Nephron (organoid): ENCODE data around the gene RNF44.

Source experiments
- H3K27ac Mint-ChIP-seq, 3 experiments: 2 replicates each; pipeline ENCODE4 v1.8.0; 2020; ENCODE audit warnings: mixed read lengths in 3 of 3, mild to moderate bottlenecking in 2 of 3, moderate library complexity in 1 of 3
- H3K27me3 Mint-ChIP-seq: 2 replicates; pipeline ENCODE4 v1.8.0; 2021; ENCODE audit warnings: low read depth, mild to moderate bottlenecking, moderate library complexity, mixed read lengths
- H3K36me3 Mint-ChIP-seq: 2 replicates; pipeline ENCODE4 v1.8.0; 2020; ENCODE audit warnings: low read depth, mixed read lengths
- H3K4me1 Mint-ChIP-seq: 2 replicates; pipeline ENCODE4 v1.8.0; 2020; ENCODE audit warnings: mixed read lengths
- H3K4me3 Mint-ChIP-seq, 3 experiments: 2 replicates each; pipeline ENCODE4 v1.8.0; 2020; ENCODE audit warnings: mild to moderate bottlenecking in 3 of 3, mixed read lengths in 3 of 3, moderate library complexity in 2 of 3
- H3K9me3 Mint-ChIP-seq: 2 replicates; pipeline ENCODE4 v1.8.0; 2020; ENCODE audit warnings: mixed read lengths
- CTCF ChIP-seq, 3 experiments: fragments of 200-600 bp; sonication (generic); IDR thresholded peaks; one replicate each; pipeline ENCODE4 v1.5.0; 2021; ENCODE audit warnings: antibody characterized with exemption in 3 of 3; ENCODE audit not compliant: unreplicated experiment in 3 of 3

The RNF44 gene

GRCh38 chr5:176508603-176509002 is 28.6 kb downstream of the RNF44 start:
- H3K4me3 Mint-ChIP-seq: no peak overlapping the region
- no peaks in the 10 kb centered on the region for H3K27me3 Mint-ChIP-seq
- no peaks in the 10 kb centered on the region for H3K4me1 Mint-ChIP-seq
- TF ChIP-seq CTCF (IDR thresholded peaks at IDR 0.05; ENCODE audit: unreplicated experiment in 3 of 3): no peak
- peaks cover 56% of the 10 kb centered on the region for H3K36me3 Mint-ChIP-seq
- H3K9me3 Mint-ChIP-seq: no peaks in the 10 kb centered on the region
- no peak overlapping the region for H3K27ac Mint-ChIP-seq

- H3K27me3 Mint-ChIP-seq: no peaks in the 10 kb centered on the region
- no peak overlapping the region for H3K27ac Mint-ChIP-seq
- TF ChIP-seq CTCF (IDR thresholded peaks at IDR 0.05; ENCODE audit: unreplicated experiment in 3 of 3): no peak
- H3K36me3 Mint-ChIP-seq: peaks cover 63% of the 10 kb centered on the region
- no peak overlapping the region for H3K4me3 Mint-ChIP-seq
- H3K9me3 Mint-ChIP-seq: no peaks in the 10 kb centered on the region
- no peaks in the 10 kb centered on the region for H3K4me1 Mint-ChIP-seq
These were observed 29.3 kb downstream of the RNF44 start for GRCh38 chr5:176507911-176508310.

DNA sequence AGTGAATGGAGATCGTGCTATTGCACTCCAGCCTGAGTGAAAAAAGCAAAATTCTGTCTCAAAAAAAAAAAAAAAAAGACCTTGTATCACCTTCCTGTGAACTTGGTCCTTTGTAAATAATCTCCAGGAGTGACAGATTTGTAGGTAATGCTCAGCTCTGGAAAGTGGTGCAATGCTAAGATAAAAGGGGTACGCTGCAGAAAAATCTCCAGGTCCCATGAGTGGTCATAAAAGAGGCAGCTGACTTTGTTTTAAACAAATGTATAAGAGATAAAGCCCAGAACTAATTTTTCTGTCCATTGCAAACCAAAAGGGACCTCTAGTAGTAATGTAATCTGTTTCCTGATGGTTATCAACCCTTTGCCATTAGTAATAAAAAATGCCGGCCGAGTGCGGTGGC is 33.7 kb downstream of the RNF44 start:
- Mint-ChIP-seq H3K9me3 (no peaks in the 10 kb centered on the region), H3K27ac (no peak overlapping the region), H3K27me3 (no peaks in the 10 kb centered on the region), H3K4me1 (no peaks in the 10 kb centered on the region), H3K4me3 (no peak overlapping the region), H3K36me3 (peaks cover 80% of the 10 kb centered on the region)
- TF ChIP-seq CTCF (IDR thresholded peaks at IDR 0.05; ENCODE audit: unreplicated experiment in 3 of 3): no peak

GRCh38 chr5:176501333-176501732 is 35.9 kb downstream of the RNF44 start:
- no peak for TF ChIP-seq CTCF (IDR thresholded peaks at IDR 0.05; ENCODE audit: unreplicated experiment in 3 of 3)
- Mint-ChIP-seq H3K27me3 (no peaks in the 10 kb centered on the region), H3K36me3 (peaks cover 79% of the 10 kb centered on the region), H3K4me3 (no peak overlapping the region), H3K27ac (no peak overlapping the region), H3K9me3 (no peaks in the 10 kb centered on the region), H3K4me1 (no peaks in the 10 kb centered on the region)

GRCh38 chr5:176500511-176500910 is 36.7 kb downstream of the RNF44 start:
- Mint-ChIP-seq H3K36me3 (peaks cover 81% of the 10 kb centered on the region), H3K4me1 (no peaks in the 10 kb centered on the region), H3K27ac (no peak overlapping the region), H3K27me3 (no peaks in the 10 kb centered on the region), H3K4me3 (no peak overlapping the region), H3K9me3 (no peaks in the 10 kb centered on the region)
- TF ChIP-seq CTCF (IDR thresholded peaks at IDR 0.05; ENCODE audit: unreplicated experiment in 3 of 3): no peak

DNA sequence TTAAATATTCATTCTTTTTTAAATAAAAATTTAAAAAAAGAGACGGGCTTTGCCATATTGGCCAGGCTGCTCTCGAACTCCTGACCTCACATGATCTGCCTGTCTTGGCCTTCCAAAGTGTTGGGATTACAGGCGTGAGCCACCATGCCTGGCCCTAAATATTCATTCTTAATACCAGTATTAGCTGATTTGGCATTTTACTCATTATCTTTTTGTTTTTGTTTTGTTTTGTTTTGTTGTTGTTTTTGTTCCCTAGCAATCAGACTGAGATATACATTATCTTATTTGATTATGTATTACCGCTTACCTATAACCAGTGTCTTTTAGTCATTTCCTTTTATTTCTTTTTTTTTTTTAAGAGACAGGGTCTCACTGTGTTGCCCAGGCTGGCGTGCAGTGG is 37.9 kb downstream of the RNF44 start:
- no peak overlapping the region for H3K4me3 Mint-ChIP-seq
- H3K9me3 Mint-ChIP-seq: no peaks in the 10 kb centered on the region
- H3K27me3 Mint-ChIP-seq: no peaks in the 10 kb centered on the region
- H3K27ac Mint-ChIP-seq: no peak overlapping the region
- peaks cover 76% of the 10 kb centered on the region for H3K36me3 Mint-ChIP-seq
- no peaks in the 10 kb centered on the region for H3K4me1 Mint-ChIP-seq
- no peak for TF ChIP-seq CTCF (IDR thresholded peaks at IDR 0.05; ENCODE audit: unreplicated experiment in 3 of 3)
